Measurements from ENCODE around the gene NDOR1.

Gene NDOR1

DNA sequence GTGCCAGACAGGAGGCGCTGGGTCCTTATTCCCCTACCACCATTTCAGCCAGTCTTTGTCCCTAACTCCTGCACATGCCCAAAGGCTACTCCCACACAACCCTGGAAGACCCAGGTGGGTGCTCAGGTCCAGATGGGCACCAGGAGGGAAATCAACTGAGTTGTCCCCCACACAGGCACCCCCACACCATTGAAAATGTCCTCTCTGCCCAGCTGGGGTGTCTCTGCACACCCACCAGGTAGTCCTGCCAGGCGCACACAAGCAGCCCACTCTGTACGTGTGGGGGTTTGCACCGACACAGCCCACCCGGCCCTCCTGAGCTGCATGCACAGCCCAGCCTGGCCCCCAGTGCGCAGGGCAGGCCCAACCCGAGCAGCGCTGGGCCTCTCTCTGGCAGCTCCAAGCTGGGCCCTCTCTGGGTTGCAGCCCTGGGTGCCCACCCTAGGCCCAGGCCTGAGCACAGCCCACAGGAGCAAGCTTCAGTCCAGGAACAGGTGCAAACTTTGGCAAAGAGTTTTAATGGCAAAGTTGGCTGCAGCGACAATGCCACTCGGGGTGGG lies 14.3 kb downstream of the NDOR1 start:
- DNase-seq (ENCODE audit: extremely low read depth in 1 of 2, low read depth in 1 of 2) = no peak

DNA sequence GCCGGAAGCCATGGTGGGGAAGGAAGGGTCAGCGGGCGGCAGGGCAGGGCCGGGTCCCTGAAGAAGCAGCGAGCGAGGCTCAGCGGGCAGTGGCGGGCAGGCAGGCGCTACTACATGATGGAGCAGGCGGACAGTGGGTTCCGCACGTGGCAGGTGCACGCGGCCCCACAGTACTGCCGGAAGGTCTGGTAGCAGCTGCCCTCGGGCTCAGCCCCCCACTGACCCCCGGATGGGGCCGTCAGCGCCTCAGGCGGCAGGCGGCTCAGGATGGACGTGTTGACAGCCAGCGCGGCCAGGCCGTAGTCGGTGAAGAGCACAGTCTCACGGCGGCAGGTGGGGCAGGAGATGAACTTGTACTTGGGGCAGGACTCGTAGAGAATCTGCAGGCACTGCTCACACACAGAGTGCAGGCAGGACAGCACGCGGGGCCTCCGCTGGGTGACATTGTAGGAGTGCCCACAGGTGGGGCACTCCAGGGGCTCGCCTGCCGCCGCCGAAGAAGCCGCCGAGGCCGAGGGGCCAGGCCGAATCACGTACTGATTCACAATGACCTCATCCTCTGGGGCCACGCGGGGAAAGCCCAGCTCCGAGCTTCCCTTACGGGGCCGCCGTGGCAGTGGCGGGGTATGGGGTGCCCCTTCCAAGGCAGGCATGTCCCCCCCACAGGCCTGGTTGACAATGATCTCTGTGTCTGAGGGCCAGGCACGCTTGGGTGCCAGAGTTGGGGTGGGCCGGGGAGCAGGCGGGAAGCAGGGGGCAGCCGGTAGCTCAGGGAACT lies 15.0 kb downstream of the NDOR1 start:
- DNase-seq (ENCODE audit: extremely low read depth in 1 of 2, low read depth in 1 of 2) = no peak

GRCh38 chr9:137221095-137221505 lies 15.6 kb downstream of the NDOR1 start:
- no peak for DNase-seq (ENCODE audit: extremely low read depth in 1 of 2, low read depth in 1 of 2)

DNA sequence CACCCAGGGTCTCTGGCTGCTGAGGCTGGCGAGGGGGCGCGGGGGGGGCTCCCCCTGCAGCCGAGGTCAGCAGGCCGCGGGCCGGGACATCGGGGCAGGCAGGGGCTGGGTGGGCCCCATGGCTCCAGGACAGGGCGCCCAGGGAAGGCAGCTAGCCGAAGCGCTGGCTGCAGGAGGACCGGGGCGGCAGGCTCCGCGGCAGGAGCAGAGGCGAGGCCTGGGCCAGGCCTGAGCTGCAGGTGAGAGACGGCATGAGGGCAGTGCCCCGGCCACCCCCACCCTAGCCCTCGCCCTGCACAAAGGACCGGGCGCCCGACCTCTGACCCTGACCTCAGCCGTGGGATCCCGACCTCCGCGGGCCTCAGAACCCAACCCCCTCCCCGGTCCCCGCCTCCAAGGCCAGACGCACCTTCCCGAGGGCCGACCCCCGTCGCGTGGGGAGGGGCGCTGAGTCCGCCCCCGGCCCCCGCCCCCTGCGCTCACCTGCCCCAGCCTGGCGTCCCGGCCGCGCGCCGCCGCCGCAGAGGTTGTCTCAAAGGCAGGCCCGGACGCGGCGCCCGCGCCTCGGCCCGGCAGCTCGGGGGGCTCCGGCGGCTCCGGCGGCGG lies 16.1 kb downstream of the NDOR1 start:
- no peak for DNase-seq (ENCODE audit: extremely low read depth in 1 of 2, low read depth in 1 of 2)

GRCh38 chr9:137222190-137223077 lies 16.9 kb downstream of the NDOR1 start, which contains the start of gene RNF208:
Gene RNF208, minus strand, starts transcription at chr9:137222240. Its CDS starts 1,028 bp downstream, at chr9:137221212.
- DNase-seq (ENCODE audit: extremely low read depth in 1 of 2, low read depth in 1 of 2) = no peak

GRCh38 chr9:137223078-137223970 lies 17.8 kb downstream of the NDOR1 start:
- DNase-seq (ENCODE audit: extremely low read depth in 1 of 2, low read depth in 1 of 2) = peak; percentile 94 to 97

- DNase-seq (ENCODE audit: extremely low read depth in 1 of 2, low read depth in 1 of 2) = no peak
Observed at GRCh38 chr9:137224830-137225694, 19.6 kb downstream of the NDOR1 start, which contains the start of gene CYSRT1. Gene CYSRT1, plus strand, starts transcription at chr9:137225174. Its CDS starts 448 bp downstream, at chr9:137225622.

DNA sequence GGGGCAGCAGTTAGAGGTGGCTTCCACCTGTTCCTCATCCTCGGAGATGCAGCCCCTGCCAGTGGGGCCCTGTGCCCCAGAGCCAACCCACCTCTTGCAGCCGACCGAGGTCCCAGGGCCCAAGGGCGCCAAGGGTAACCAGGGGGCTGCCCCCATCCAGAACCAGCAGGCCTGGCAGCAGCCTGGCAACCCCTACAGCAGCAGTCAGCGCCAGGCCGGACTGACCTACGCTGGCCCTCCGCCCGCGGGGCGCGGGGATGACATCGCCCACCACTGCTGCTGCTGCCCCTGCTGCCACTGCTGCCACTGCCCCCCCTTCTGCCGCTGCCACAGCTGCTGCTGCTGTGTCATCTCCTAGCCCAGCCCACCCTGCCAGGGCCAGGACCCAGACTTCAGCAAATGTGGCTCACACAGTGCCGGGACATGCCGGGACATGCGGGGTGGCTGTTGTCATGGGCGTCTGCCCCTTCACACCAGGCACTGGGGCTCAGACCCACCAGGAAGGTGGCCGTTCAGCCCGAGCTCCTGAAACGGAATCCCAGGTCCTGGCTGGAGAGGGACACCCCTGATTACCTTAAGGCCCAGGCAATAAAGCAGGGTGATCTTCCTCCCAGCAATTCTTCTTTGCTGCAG lies 20.3 kb downstream of the NDOR1 start:
- no peak for DNase-seq (ENCODE audit: extremely low read depth in 1 of 2, low read depth in 1 of 2)

DNA sequence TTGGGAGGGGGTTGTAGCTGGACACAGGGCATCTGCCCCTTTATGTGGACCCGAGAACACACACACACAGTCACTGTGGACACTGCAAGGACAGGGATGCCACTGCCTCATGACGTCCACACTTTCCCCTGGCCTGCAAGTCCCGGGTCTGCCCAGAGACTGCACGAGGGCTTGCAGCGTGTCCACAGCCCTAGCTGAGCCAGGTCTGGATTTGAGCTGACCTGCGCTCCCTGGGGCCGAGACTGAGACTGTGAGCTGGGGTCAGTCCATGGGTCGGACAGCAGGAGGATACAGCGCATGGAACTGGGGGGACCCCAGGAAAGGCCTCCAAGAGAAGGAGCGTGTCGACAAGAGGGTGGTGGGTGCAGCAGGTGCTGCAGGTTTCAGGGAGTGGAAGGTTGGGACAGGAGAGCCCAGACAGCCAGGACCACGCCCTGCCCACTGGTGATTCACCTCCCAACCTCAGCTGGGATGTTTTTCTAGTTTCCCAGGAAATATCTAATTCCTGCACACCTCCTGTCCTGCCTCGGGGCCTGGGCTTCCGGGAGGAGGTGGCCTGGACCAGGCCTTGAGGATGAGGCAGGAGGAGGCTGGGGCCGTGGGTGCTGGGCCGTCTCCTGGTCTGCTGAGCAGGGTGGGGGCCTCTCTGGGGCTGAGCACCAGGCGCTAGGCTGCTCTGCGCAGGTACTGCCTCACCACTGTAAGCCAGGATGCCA lies 21.0 kb downstream of the NDOR1 start:
- no peak for DNase-seq (ENCODE audit: extremely low read depth in 1 of 2, low read depth in 1 of 2)

- DNase-seq (ENCODE audit: extremely low read depth in 1 of 2, low read depth in 1 of 2) = peak; percentile 61 to 74
Observed at GRCh38 chr9:137227054-137227852, 21.8 kb downstream of the NDOR1 start, which contains the start of gene RNF224. Gene RNF224, plus strand, starts transcription at chr9:137227502. Its CDS starts 834 bp downstream, at chr9:137228336.

GRCh38 chr9:137227853-137228505 lies 22.5 kb downstream of the NDOR1 start:
- no peak for DNase-seq (ENCODE audit: extremely low read depth in 1 of 2, low read depth in 1 of 2)

GRCh38 chr9:137228506-137228967 lies 23.0 kb downstream of the NDOR1 start:
- no peak for DNase-seq (ENCODE audit: extremely low read depth in 1 of 2, low read depth in 1 of 2)

DNA sequence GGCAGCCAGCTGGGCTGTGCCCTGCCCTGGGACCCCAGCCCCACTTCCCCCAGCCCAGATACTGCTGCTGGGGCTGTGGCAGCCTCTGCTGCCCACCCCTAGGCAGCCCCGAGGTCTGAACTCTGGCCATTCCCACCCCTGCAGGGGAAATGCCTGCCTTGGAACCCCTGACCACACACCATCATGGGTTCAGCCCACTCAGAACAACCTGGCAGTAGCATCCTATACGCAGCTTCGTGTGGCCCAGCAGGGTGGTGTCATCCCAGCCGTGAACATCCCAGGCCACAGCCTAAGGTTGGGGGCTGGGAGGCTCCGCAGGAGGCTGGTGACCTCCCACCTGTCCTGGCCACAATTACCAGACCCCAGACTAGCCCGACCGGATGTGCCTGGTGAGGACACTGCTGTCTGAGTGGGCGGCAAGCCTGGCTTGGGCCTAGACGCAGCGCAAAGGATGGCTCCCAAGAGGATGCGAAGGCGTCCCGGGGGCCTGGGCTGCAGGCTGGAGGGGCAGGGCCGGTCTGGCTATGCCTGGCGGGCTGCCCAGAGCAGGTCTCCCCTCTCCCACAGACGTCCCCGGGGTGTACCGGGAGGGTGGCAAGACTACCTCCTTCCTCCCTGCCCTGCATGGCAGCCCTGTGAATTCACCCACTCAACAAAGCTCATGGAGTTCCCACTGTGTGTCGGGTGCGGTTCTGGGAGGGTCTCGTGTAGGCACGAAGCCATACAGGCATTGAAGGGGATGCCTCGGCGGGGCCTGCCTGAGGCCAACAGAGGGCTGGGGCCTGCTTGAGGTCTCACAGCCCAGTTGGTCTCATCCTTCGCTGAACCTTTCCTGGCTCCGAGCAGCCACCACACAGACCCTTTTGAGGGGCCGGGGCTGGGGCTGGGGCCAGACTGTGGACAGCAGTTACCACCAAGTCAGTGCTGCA lies 23.7 kb downstream of the NDOR1 start:
- no peak for DNase-seq (ENCODE audit: extremely low read depth in 1 of 2, low read depth in 1 of 2)

DNA sequence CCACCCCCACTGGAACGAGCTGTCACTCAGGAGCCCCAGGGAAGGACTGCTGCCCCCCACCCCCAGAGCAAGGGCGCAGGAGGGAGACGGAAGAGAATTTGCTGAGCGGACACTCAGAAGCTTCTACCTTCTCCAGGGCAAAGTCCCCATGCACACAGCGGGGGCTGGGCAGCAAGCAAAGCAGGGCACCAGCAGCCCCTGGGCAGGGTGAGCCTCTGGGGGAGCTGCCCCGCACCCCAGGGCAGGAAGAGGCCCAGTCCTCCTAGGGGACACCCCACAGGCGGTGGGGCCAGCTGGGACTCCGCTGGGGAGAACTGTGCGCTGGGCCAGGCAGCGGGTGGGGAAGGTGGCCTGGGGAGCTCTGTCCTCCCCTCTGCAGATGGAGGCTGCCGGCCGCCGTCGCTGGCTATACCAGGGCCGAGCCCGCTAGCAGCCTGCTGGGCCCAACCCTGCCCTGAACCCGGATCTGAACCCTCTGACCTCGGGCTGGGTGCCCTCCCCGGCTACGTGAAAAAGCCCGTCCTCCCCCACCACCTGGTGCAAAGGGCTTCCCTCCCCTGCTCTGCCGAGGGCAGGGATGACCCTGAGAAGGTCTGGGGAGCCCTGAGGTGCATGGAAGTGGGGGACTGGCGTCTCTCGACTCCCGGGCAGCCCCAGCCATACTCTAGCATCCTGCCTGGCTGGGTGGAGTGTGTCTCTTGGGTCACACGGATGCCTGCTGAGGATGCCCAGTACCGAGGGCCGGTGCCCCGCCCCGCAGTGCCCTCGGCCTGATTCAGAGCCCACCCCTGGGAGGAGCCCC lies 24.6 kb downstream of the NDOR1 start:
- DNase-seq (ENCODE audit: extremely low read depth in 1 of 2, low read depth in 1 of 2) = no peak
